ENCODE measurements around the gene FBXW4.

GRCh38 chr10:101572785-101573184 is 122.2 kb downstream of the FBXW4 start:
- TF ChIP-seq EP300 (IDR thresholded peaks at IDR 0.05) (no peak), CTCF (IDR thresholded peaks at IDR 0.05) (no peak), POLR2A (IDR thresholded peaks at IDR 0.05) (no peak), POLR2AphosphoS5 (IDR thresholded peaks at IDR 0.05) (no peak)

Measured in suprapubic skin (tissue), 4 donors.